Right lobe of liver (tissue), 6 donors: Measurements from ENCODE around the gene CYB5R2. TPM values are rescaled to one million over a fixed set of nuclear protein-coding genes. Genes with fewer than 3 reads are reported as not detected.

Experiments used
- ATAC-seq, 4 donors: fragments of 200-7000 bp; cut with Tn5 transposase; one replicate each; pipeline ENCODE4 v1.9.1; 2020; ENCODE audit warnings: mild to moderate bottlenecking in 4 of 4, moderate library complexity in 4 of 4
- DNase-seq, 3 donors: peaks; one replicate each; pipeline ENCODE4 v3.0.0-alpha.2; 2020
- H3K27ac ChIP-seq, 3 donors: fragments of 200-600 bp; one replicate each; pipeline ENCODE4 v1.8.0; 2022
- H3K27me3 ChIP-seq, 2 donors: fragments of 200-600 bp; one replicate each; pipeline ENCODE4 v1.8.0; 2022
- H3K36me3 ChIP-seq, 4 donors: fragments of 200-600 bp; sonication (generic) in 1 of 4; one replicate each; pipeline versions ENCODE4 v1.5.1 to v1.8.0; 2017 to 2022; ENCODE audit warnings: control low read depth in 1 of 4
- H3K4me1 ChIP-seq, 4 donors: fragments of 200-600 bp; sonication (generic) in 1 of 4; one replicate each; pipeline versions ENCODE4 v1.5.1 to v1.8.0; 2017 to 2022; ENCODE audit warnings: control low read depth in 1 of 4
- H3K4me3 ChIP-seq, 3 donors: fragments of 200-600 bp; one replicate each; pipeline ENCODE4 v1.8.0; 2022
- H3K9me3 ChIP-seq, 4 donors: fragments of 200-600 bp; sonication (generic) in 1 of 4; one replicate each; pipeline versions ENCODE4 v1.5.1 to v1.8.0; 2017 to 2022; ENCODE audit warnings: control low read depth in 1 of 4
- CTCF ChIP-seq, 4 donors: fragments of 200-600 bp in 3 of 4; fragments of 450-650 bp in 1 of 4; IDR thresholded peaks; one replicate each; pipeline versions ENCODE4 v1.5.1 to v1.8.0; 2016 to 2022; ENCODE audit warnings: antibody characterized with exemption in 4 of 4, mild to moderate bottlenecking in 2 of 4
- POLR2A ChIP-seq: fragments of 450-650 bp; IDR thresholded peaks from one replicate; pipeline ENCODE4 v1.6.1; 2017; ENCODE audit warnings: antibody characterized with exemption, mild to moderate bottlenecking
- WGBS: methylation state at CpG from one replicate; pipeline ENCODE4 v1.1.6; 2018; ENCODE audit warnings: low coverage, low lambda C conversion rate; ENCODE audit not compliant: insufficient coverage; ENCODE audit errors: missing lambda C conversion rate; 5-methylcytosine and 5-hydroxymethylcytosine counted together
- intact Hi-C, 2 donors: fragments of 100-400 bp; cut with DNase I; formaldehyde crosslinking; loops; one replicate each; pipeline versions ENCODE4 v1.11.2 to v1.14.1; 2022
- total RNA-seq, 6 experiments: library from RNA; depleted of rRNA in 2 of 6; stranded (reverse); fragments of >200 nt in 2 of 6; fragmentation: NEBNext Ultra II Directional in 3 of 6; extraction: Animal tissue kit (Norgen Biotek cat#: 25700) in 3 of 6; gene quantifications; one replicate each; pipeline versions ENCODE4 v1.1.0 to v1.2.4, GENCODE V29; 2016 to 2023
- donor health status: DM: no; HTN: yes; CAD: no.
- donor health status: DM: no; HTN: no; CAD: no.
- donor health status: DM: no; HTN: no; CAD: no.
- donor health status: DM: no; HTN: yes; CAD: no.
- donor health status: DM: no; HTN: yes; CAD: no.

The CYB5R2 gene
- total RNA-seq, 6 experiments from 2014 or later: 0.71 to 3.5 (median 1.4) TPM

DNA sequence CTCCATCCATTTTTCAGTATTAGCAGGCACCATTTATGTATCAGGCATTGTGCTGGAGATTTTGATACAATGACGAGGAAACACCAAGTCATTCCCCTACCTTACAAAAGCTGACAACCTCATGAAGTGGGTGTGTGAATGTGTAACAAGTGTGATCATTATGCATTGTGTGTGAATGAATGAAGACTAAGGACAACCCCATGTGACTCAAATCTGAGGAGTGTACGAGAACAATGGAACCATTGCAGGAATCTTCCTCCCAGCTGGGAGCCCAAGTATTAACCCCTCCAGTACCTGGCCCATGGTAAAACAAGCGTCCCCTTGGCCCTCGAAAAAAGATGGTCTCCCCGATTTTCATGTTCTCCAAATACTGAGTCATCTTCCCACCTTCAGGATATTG is 4.4 kb downstream of the CYB5R2 start:
- Histone ChIP-seq H3K27me3 (no peaks in the 10 kb centered on the region), H3K27ac (no peak overlapping the region), H3K9me3 (no peaks in the 10 kb centered on the region), H3K4me3 (no peak overlapping the region), H3K4me1 (peaks cover 0 to 9% (median 3%) of the 10 kb centered on the region in 4 donors), H3K36me3 (peaks cover 0 to 11% (median 2%) of the 10 kb centered on the region in 4 donors)
- 49% methylated on average over 2 of the region's 5 CpGs for WGBS
- TF ChIP-seq POLR2A: no peak
- DNase-seq (no peak), ATAC-seq (no peak)
- intact Hi-C loops: loop anchor here in 1 of 2 donors (5.0 kb wide), 1 partner anchor 102 kb away; no protein-coding TSS in a partner anchor

DNA sequence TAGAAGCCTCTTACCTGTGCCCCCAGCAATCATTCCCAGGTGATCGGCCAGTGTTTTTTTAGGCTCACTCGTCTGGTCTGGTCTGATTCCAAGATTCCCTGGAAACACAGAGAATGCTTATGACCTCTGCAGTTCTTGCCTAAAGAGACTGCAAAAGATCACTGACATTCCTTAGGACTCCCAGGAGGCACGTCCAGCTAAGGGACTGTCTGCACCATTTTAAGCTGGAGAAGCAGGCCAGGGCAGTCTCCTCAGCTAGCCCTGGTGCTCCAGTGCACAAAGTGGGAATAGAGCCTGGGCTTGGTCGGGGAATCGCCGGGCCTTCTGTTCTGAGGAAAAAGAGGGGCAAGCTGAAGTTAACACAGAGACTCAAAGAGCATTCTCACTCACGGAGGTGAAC is 4.8 kb downstream of the CYB5R2 start:
- intact Hi-C loops: loop anchor here in 1 of 2 donors (5.0 kb wide), 1 partner anchor 101 kb away; no protein-coding TSS in a partner anchor
- Histone ChIP-seq H3K36me3 (peaks cover 0 to 11% (median 2%) of the 10 kb centered on the region in 4 donors), H3K27ac (no peak overlapping the region), H3K4me3 (no peak overlapping the region), H3K27me3 (no peaks in the 10 kb centered on the region), H3K9me3 (no peaks in the 10 kb centered on the region), H3K4me1 (peaks cover 0 to 7% (median 3%) of the 10 kb centered on the region in 4 donors)
- ATAC-seq: no peak
- DNase-seq: no peak
- TF ChIP-seq CTCF (IDR thresholded peaks at IDR 0.05): no peak
- 81% methylated on average over 5 of the region's 7 CpGs for WGBS

DNA sequence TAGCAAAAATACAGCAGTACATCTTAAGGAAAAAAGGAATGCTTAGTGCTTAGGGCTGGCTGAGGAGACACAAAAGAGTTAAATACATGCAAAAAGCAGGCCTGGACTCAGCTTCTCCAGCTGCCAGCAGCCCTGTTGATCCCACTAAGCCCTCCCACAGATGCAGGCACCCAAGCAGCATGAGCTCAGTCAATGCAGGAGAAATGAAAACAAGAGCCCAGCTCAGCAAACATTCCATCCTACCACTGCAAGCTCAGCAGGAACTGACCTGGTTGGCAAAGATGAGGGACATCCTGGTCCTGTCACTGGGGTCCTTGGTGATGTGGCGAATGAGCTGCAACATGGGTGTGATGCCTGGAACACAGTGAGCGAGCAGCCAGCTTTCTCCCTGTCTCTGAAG is 5.8 kb downstream of the CYB5R2 start:
- ATAC-seq (no peak), DNase-seq (no peak)
- Histone ChIP-seq H3K27ac (no peak overlapping the region), H3K4me3 (no peak overlapping the region), H3K9me3 (no peaks in the 10 kb centered on the region), H3K4me1 (no peaks in the 10 kb centered on the region), H3K27me3 (no peaks in the 10 kb centered on the region), H3K36me3 (peaks cover 0 to 11% (median 2%) of the 10 kb centered on the region in 4 donors)
- intact Hi-C loops: loop anchor here in 1 of 2 donors (5.0 kb wide), 1 partner anchor 100 kb away; no protein-coding TSS in a partner anchor
- WGBS: no CpG with 5 or more reads among the region's 2 CpGs
- TF ChIP-seq POLR2A (no peak), CTCF (IDR thresholded peaks at IDR 0.05) (no peak)

DNA sequence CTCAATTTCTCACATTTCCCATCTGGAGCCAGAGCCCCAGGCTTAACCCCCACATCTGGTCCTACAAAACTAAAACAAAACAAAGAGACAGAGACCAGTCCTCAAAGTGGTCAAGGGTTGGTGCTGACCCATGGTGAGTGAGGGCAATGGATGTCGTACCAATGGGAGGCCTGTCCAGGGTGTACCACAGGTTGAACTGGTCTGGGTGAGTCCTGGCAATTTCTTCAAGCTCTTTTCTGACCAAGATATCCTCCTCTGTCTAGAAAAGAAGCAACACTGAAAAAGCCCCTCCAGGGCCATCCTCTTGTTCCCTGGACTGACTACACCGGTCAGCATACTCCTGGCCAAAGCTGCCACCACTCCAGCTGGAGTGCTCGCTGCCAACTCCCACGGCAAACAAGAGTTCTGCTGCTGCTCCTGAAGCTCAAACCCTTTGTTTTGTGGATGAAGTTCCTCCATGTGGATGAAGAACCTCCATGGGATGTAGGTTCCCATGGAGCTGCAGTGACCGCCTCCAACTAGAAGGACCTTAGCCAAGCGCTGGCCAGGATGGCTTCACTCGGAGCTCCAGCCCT is 6.9 kb downstream of the CYB5R2 start:
- Histone ChIP-seq H3K27me3 (no peaks in the 10 kb centered on the region), H3K36me3 (peaks cover 0 to 11% (median 2%) of the 10 kb centered on the region in 4 donors), H3K4me1 (no peaks in the 10 kb centered on the region), H3K27ac (no peak overlapping the region), H3K4me3 (no peak overlapping the region), H3K9me3 (no peaks in the 10 kb centered on the region)
- DNase-seq (no peak), ATAC-seq (no peak)
- TF ChIP-seq POLR2A (no peak), CTCF (IDR thresholded peaks at IDR 0.05) (no peak)
- 63% methylated on average over 4 of the region's 7 CpGs for WGBS
- intact Hi-C loops: loop anchor here in 1 of 2 donors (5.0 kb wide), 1 partner anchor 99 kb away; no protein-coding TSS in a partner anchor

- no peak overlapping the region for H3K4me3 ChIP-seq
- intact Hi-C loops: loop anchor here in 1 of 2 donors (5.0 kb wide), 1 partner anchor 98 kb away; no protein-coding TSS in a partner anchor
- H3K36me3 ChIP-seq: peaks cover 0 to 11% (median 2%) of the 10 kb centered on the region in 4 donors
- 18% methylated on average over 10 of the region's 20 CpGs for WGBS
- H3K27me3 ChIP-seq: no peaks in the 10 kb centered on the region
- H3K4me1 ChIP-seq: no peaks in the 10 kb centered on the region
- DNase-seq (peak; percentile 86 to 87 (median 87)), ATAC-seq (peak; percentile 99 to 100 (median 100))
- H3K9me3 ChIP-seq: no peaks in the 10 kb centered on the region
- TF ChIP-seq POLR2A (no peak), CTCF (IDR thresholded peaks at IDR 0.05) (peak; percentile 85 to 94 (median 91))
- H3K27ac ChIP-seq: no peak overlapping the region
Observed at GRCh38 chr11:7665473-7666291, 7.6 kb downstream of the CYB5R2 start.
